ENCODE data around the gene FAM219A. TPM values are rescaled to one million over a fixed set of nuclear protein-coding genes. Genes with fewer than 3 reads are reported as not detected.

FAM219A gene
- polyA plus RNA-seq, 3 donors, result 0.61 to 15.3 (median 1.2) TPM

GRCh38 chr9:34375901-34376595, 82.3 kb downstream of the FAM219A start:
- H3K4me3 ChIP-seq (replicated peaks in 1 of 3; ENCODE audit: low read depth in 2 of 3, low read length in 3 of 3), result peak overlapping the region; percentile 56 to 90 (median 74)
- no peaks in the 10 kb centered on the region for H3K36me3 ChIP-seq (replicated peaks in 1 of 2; ENCODE audit: control insufficient read depth in 1 of 2, insufficient read depth in 2 of 2, low read length in 2 of 2)
- H3K4me2 ChIP-seq (replicated peaks; ENCODE audit: extremely low read depth, low read length, poor library complexity, severe bottlenecking), result peak overlapping the region; percentile 92
- no peaks in the 10 kb centered on the region for H4K20me1 ChIP-seq (ENCODE audit: insufficient read depth, low read length)
- DNase-seq, result no peak
- peaks cover 0 to 14% of the 10 kb centered on the region in 2 donors for H3K27me3 ChIP-seq (ENCODE audit: control insufficient read depth in 2 of 2, insufficient read depth in 2 of 2, low read length in 2 of 2)
- peak overlapping the region in 5 of 7 donors; percentile 50 to 78 (median 68) for H3K27ac Mint-ChIP-seq
- H3K4me1 ChIP-seq (ENCODE audit: control insufficient read depth in 1 of 2, insufficient read depth in 2 of 2, low read length in 2 of 2), result peaks cover 31 to 40% of the 10 kb centered on the region in 2 donors
- H2AFZ ChIP-seq (ENCODE audit: insufficient read depth, low read depth, low read length, poor library complexity, severe bottlenecking), result peak overlapping the region; percentile 87
- peak overlapping the region; percentile 89 to 94 for H3K4me3 Mint-ChIP-seq
- H3K4me1 Mint-ChIP-seq, result peaks cover 33% of the 10 kb centered on the region
- H3K9ac ChIP-seq (ENCODE audit: insufficient read depth, low read length, poor library complexity, severe bottlenecking), result peak overlapping the region; percentile 61
- TF ChIP-seq CTCF (IDR thresholded peaks at IDR 0.05), result no peak
- peaks cover 12 to 14% of the 10 kb centered on the region in 2 donors for H3K9me3 ChIP-seq (replicated peaks in 1 of 2; ENCODE audit: control insufficient read depth in 1 of 2, insufficient read depth in 1 of 2, low read length in 2 of 2)
- intact Hi-C loops (cut with micrococcal nuclease), result loop anchor here (5.0 kb wide), 3 partner anchors 44 to 146 kb away; partner anchors contain the start of genes DNAI1 (in 1 of the 2), ENHO (in 1 of the 2) and FAM219A (in 1 of the 2)
- H3K27ac ChIP-seq (ENCODE audit: low read depth in 1 of 2, low read length in 2 of 2), result no peak overlapping the region
- H3K36me3 Mint-ChIP-seq, result peaks cover 0 to 5% of the 10 kb centered on the region in 2 donors
- 2% methylated on average over 18 of the region's 22 CpGs for WGBS (ENCODE audit: insufficient coverage)
- H3K79me2 ChIP-seq (ENCODE audit: insufficient read depth, low read length), result no peaks in the 10 kb centered on the region
- H3K9me3 Mint-ChIP-seq, result peaks cover 7 to 15% (median 11%) of the 10 kb centered on the region in 7 donors
- H3K27me3 Mint-ChIP-seq (ENCODE audit: low read depth in 3 of 3), result peaks cover 19 to 40% (median 23%) of the 10 kb centered on the region in 3 donors

- Histone ChIP-seq H3K79me2 (ENCODE audit: insufficient read depth, low read length) (no peaks in the 10 kb centered on the region), H3K9ac (ENCODE audit: insufficient read depth, low read length, poor library complexity, severe bottlenecking) (no peak overlapping the region), H3K27me3 (ENCODE audit: control insufficient read depth in 2 of 2, insufficient read depth in 2 of 2, low read length in 2 of 2) (peaks cover 0 to 10% of the 10 kb centered on the region in 2 donors), H2AFZ (ENCODE audit: insufficient read depth, low read depth, low read length, poor library complexity, severe bottlenecking) (no peak overlapping the region), H3K27ac (ENCODE audit: low read depth in 1 of 2, low read length in 2 of 2) (no peak overlapping the region), H3K4me3 (replicated peaks in 1 of 3; ENCODE audit: low read depth in 2 of 3, low read length in 3 of 3) (no peak overlapping the region), H3K4me1 (ENCODE audit: control insufficient read depth in 1 of 2, insufficient read depth in 2 of 2, low read length in 2 of 2) (peaks cover 22 to 30% of the 10 kb centered on the region in 2 donors), H4K20me1 (ENCODE audit: insufficient read depth, low read length) (no peaks in the 10 kb centered on the region), H3K9me3 (replicated peaks in 1 of 2; ENCODE audit: control insufficient read depth in 1 of 2, insufficient read depth in 1 of 2, low read length in 2 of 2) (peaks cover 15 to 22% of the 10 kb centered on the region in 2 donors), H3K36me3 (replicated peaks in 1 of 2; ENCODE audit: control insufficient read depth in 1 of 2, insufficient read depth in 2 of 2, low read length in 2 of 2) (no peaks in the 10 kb centered on the region), H3K4me2 (replicated peaks; ENCODE audit: extremely low read depth, low read length, poor library complexity, severe bottlenecking) (no peak overlapping the region)
- no peak overlapping the region for H3K27ac Mint-ChIP-seq
- H3K4me1 Mint-ChIP-seq, result peaks cover 25% of the 10 kb centered on the region
- WGBS (ENCODE audit: insufficient coverage), result 74% methylated on average over 3 of the region's 5 CpGs
- H3K9me3 Mint-ChIP-seq, result peaks cover 7 to 21% (median 18%) of the 10 kb centered on the region in 7 donors
- H3K27me3 Mint-ChIP-seq (ENCODE audit: low read depth in 3 of 3), result peaks cover 14 to 34% (median 17%) of the 10 kb centered on the region in 3 donors
- no peak for TF ChIP-seq CTCF (IDR thresholded peaks at IDR 0.05)
- no peak overlapping the region for H3K4me3 Mint-ChIP-seq
- peaks cover 0 to 5% of the 10 kb centered on the region in 2 donors for H3K36me3 Mint-ChIP-seq
- DNase-seq, result no peak
- intact Hi-C loops (cut with micrococcal nuclease), result loop anchor here (5.0 kb wide), 3 partner anchors 43 to 147 kb away; partner anchors contain the start of genes DNAI1 (in 1 of the 2), ENHO (in 1 of the 2) and FAM219A (in 1 of the 2)
These were observed 83.3 kb downstream of the FAM219A start for GRCh38 chr9:34374905-34375552.

Measured in CD14-positive monocyte (primary cell).